ENCODE results near the gene UNKL. TPM values are rescaled to one million over a fixed set of nuclear protein-coding genes. Genes with fewer than 3 reads are reported as not detected.

The UNKL gene
- total and polyA plus RNA-seq, 2 of the 8 experiments (the other 6 are each of a cell fraction or from before 2014, with no cell fraction given): 25.1 to 31.8 TPM

- no peak for FAIRE-seq
- TF ChIP-seq PHF8 (conservative IDR thresholded peaks at IDR 0.05; ENCODE audit: low read depth, low read length) (no peak), CHD2 (IDR thresholded peaks at IDR 0.05; ENCODE audit: low read length) (no peak), ATF2 (IDR thresholded peaks at IDR 0.05; ENCODE audit: low read length) (no peak), RFX5 (IDR thresholded peaks at IDR 0.05; ENCODE audit: borderline replicate concordance, low read depth, low read length) (no peak), KDM4A (IDR thresholded peaks at IDR 0.05; ENCODE audit: low read depth, low read length, severe bottlenecking) (no peak), CBX8 (IDR thresholded peaks at IDR 0.05; ENCODE audit: borderline replicate concordance, low read depth, low read length) (no peak), SP1 (IDR thresholded peaks at IDR 0.05; ENCODE audit: low read depth, low read length) (no peak), POLR2A (IDR thresholded peaks at IDR 0.05; ENCODE audit: control extremely low read depth in 1 of 2, low read depth in 2 of 2, low read length in 2 of 2) (no peak), SP2 (IDR thresholded peaks at IDR 0.05; ENCODE audit: low read length) (no peak), RNF2 (IDR thresholded peaks at IDR 0.05; ENCODE audit: borderline replicate concordance, low read depth, low read length, missing control alignments, poor library complexity, severe bottlenecking) (no peak), GTF2F1 (IDR thresholded peaks at IDR 0.05; ENCODE audit: borderline replicate concordance, low read depth, low read length) (no peak), POU5F1 (IDR thresholded peaks at IDR 0.05; ENCODE audit: low read depth, low read length) (no peak), SIRT6 (IDR thresholded peaks at IDR 0.05; ENCODE audit: low read length) (no peak)
Measured at GRCh38 chr16:1433756-1434155, 19.3 kb upstream of the UNKL start.

More at GRCh38 chr16:1433756-1434155, 19.3 kb upstream of the UNKL start:
- Histone ChIP-seq H3K14ac (ENCODE audit: insufficient read length) (no peak overlapping the region), H3K4me1 (replicated peaks in 1 of 4; ENCODE audit: control insufficient read depth in 3 of 4, insufficient read depth in 4 of 4, low read length in 3 of 4) (no peaks in the 10 kb centered on the region; a peak in 2 of 7 replicates), H2AK5ac (ENCODE audit: low read depth, low read length) (no peak overlapping the region), H2BK12ac (ENCODE audit: low read depth, low read length) (no peak overlapping the region), H3K23me2 (ENCODE audit: low read depth, low read length) (no peaks in the 10 kb centered on the region), H2BK20ac (ENCODE audit: low read length) (no peak overlapping the region), H3K27ac (ENCODE audit: low read depth, low read length) (no peak overlapping the region), H4K20me1 (replicated peaks in 1 of 2; ENCODE audit: control insufficient read depth in 1 of 2, insufficient read depth in 2 of 2, low read length in 2 of 2) (no peaks in the 10 kb centered on the region), H3K9me3 (ENCODE audit: insufficient read depth in 2 of 2, low read depth in 1 of 2, low read length in 1 of 2) (no peaks in the 10 kb centered on the region), H3K4ac (replicated peaks; ENCODE audit: insufficient read length, low read depth, low read length) (no peak overlapping the region), H3K9ac (replicated peaks in 1 of 4; ENCODE audit: extremely low read depth in 1 of 4, low read depth in 3 of 4, low read length in 3 of 4) (no peak overlapping the region), H3K18ac (ENCODE audit: extremely low read depth, low read length) (no peak overlapping the region), H3K79me1 (ENCODE audit: low read depth, low read length) (no peaks in the 10 kb centered on the region), H3K79me2 (ENCODE audit: control insufficient read depth in 1 of 2, insufficient read depth in 2 of 2, low read length in 2 of 2) (no peaks in the 10 kb centered on the region), H2BK5ac (ENCODE audit: low read depth, low read length) (no peak overlapping the region), H3K56ac (replicated peaks; ENCODE audit: insufficient read length, low read depth, low read length) (no peak overlapping the region), H2BK15ac (ENCODE audit: low read length) (no peak overlapping the region), H3K23ac (ENCODE audit: insufficient read length) (no peak overlapping the region), H2AFZ (ENCODE audit: low read length) (no peak overlapping the region), H4K91ac (replicated peaks; ENCODE audit: insufficient read length, low read length) (no peak overlapping the region), H3K36me3 (ENCODE audit: control insufficient read depth in 2 of 4, insufficient read depth in 4 of 4, low read length in 3 of 4) (no peaks in the 10 kb centered on the region), H3K4me2 (ENCODE audit: insufficient read depth in 1 of 2, low read depth in 2 of 2, low read length in 2 of 2) (no peak overlapping the region), H4K8ac (ENCODE audit: extremely low read depth, insufficient read depth, low read length) (peak overlapping the region; percentile 68; the same call in 1 of the 2 replicates), H3K4me3 (ENCODE audit: extremely low read depth in 1 of 4, insufficient read depth in 2 of 4, low read depth in 3 of 4, low read length in 4 of 4) (no peak overlapping the region), H2BK120ac (replicated peaks; ENCODE audit: low read depth, low read length) (no peak overlapping the region), H3K27me3 (replicated peaks in 1 of 4; ENCODE audit: control insufficient read depth in 3 of 4, extremely low read depth in 1 of 4, insufficient read depth in 3 of 4, low read length in 3 of 4) (no peaks in the 10 kb centered on the region), H4K5ac (ENCODE audit: insufficient read length, low read depth, low read length) (no peak overlapping the region)
- POLR2A ChIA-PET (ENCODE audit: partially characterized antibody): interaction anchor here (0.8 to 2.4 kb wide), 4 partner anchors 10 to 54 kb away, joined by 3 to 10 read pairs (median 5); partner anchors contain the start of genes CCDC154, UNKL and UQCC4
- DNase-seq (ENCODE audit: low read depth in 1 of 2, low spot score in 2 of 2): no peak
- 91% methylated on average over 18 of the region's 22 CpGs; no CpG with 5 or more reads in 1 of the 2 experiments for WGBS, 2 experiments (ENCODE audit: extremely low coverage in 1 of 2, insufficient coverage in 1 of 2, insufficient read length in 1 of 2, insufficient replicate concordance in 2 of 2, low coverage in 1 of 2, low lambda C conversion rate in 2 of 2, missing lambda C conversion rate in 1 of 2)
- CTCF ChIA-PET (ENCODE audit: partially characterized antibody): interaction anchor here (0.7 to 1.7 kb wide), 4 partner anchors 8 to 68 kb away, joined by 3 to 8 read pairs (median 4); no protein-coding TSS in a partner anchor
